GM18526 (cell line): ENCODE measurements around the gene OR2T4.

Experiments used
- POLR2A ChIP-seq: IDR thresholded peaks from 3 replicates; pipeline ENCODE4 v1.6.1; 2011; ENCODE audit not compliant: insufficient read length; ENCODE audit errors: extremely low read depth

OR2T4 gene

GRCh38 chr1:248406721-248407692 is 45.5 kb downstream of the OR2T4 start:
- no peak for TF ChIP-seq POLR2A
